Suprapubic skin (tissue), 4 donors: ENCODE data around the gene BARD1. TPM values are rescaled to one million over a fixed set of nuclear protein-coding genes. Genes with fewer than 3 reads are reported as not detected.

Experiments
- DNase-seq, 2 donors: peaks; one replicate each; pipeline ENCODE4 v3.0.0-alpha.2; 2019; ENCODE audit warnings: low spot score in 2 of 2
- H3K27ac ChIP-seq: fragments of 200-600 bp; sonication (generic); one replicate; pipeline ENCODE4 v1.5.1; 2019
- H3K27me3 ChIP-seq: fragments of 200-600 bp; sonication (generic); one replicate; pipeline ENCODE4 v1.5.1; 2019
- H3K36me3 ChIP-seq: fragments of 200-600 bp; sonication (generic); one replicate; pipeline ENCODE4 v1.5.1; 2019
- H3K4me1 ChIP-seq: fragments of 200-600 bp; sonication (generic); one replicate; pipeline ENCODE4 v1.5.1; 2019
- H3K4me3 ChIP-seq: fragments of 200-600 bp; sonication (generic); one replicate; pipeline ENCODE4 v1.5.1; 2019; ENCODE audit warnings: mild to moderate bottlenecking
- H3K9me3 ChIP-seq: fragments of 200-600 bp; sonication (generic); one replicate; pipeline ENCODE4 v1.5.1; 2019
- CTCF ChIP-seq, 2 donors: fragments of 200-600 bp in 1 of 2; fragments of 450-650 bp in 1 of 2; sonication (generic) in 1 of 2; IDR thresholded peaks; one replicate each; pipeline ENCODE4 v1.5.1; 2016 to 2019; ENCODE audit warnings: antibody characterized with exemption in 2 of 2, mild to moderate bottlenecking in 1 of 2, moderate library complexity in 1 of 2
- EP300 ChIP-seq: sonication (generic); formaldehyde crosslinking; IDR thresholded peaks from one replicate; pipeline ENCODE4 v1.6.1; 2017; ENCODE audit warnings: antibody characterized with exemption
- POLR2A ChIP-seq, 2 donors: fragments of 450-650 bp; IDR thresholded peaks; one replicate each; pipeline ENCODE4 v1.6.1; 2017; ENCODE audit warnings: antibody characterized with exemption in 2 of 2, mild to moderate bottlenecking in 2 of 2, moderate library complexity in 2 of 2
- POLR2AphosphoS5 ChIP-seq, 3 donors: sonication (generic); formaldehyde crosslinking; IDR thresholded peaks; one replicate each; pipeline ENCODE4 v1.6.1; 2017; ENCODE audit warnings: antibody characterized with exemption in 3 of 3
- WGBS: methylation state at CpG from one replicate; pipeline ENCODE4 v1.1.5; 2018; 5-methylcytosine and 5-hydroxymethylcytosine counted together
- total RNA-seq, 4 donors: library from RNA; depleted of rRNA; stranded (reverse); fragments of >200 nt; gene quantifications; one replicate each; pipeline ENCODE4 v1.1.0, GENCODE V29; 2016

The BARD1 gene
- total RNA-seq, 4 donors from 2014 or later = 26.2 to 75.9 (median 32.3) TPM

- 78% methylated on average over 3 of the region's 3 CpGs for WGBS
- no peaks in the 10 kb centered on the region for H3K4me1 ChIP-seq
- H3K27me3 ChIP-seq = no peaks in the 10 kb centered on the region
- no peaks in the 10 kb centered on the region for H3K9me3 ChIP-seq
- no peak for DNase-seq
- no peak for TF ChIP-seq POLR2AphosphoS5 (IDR thresholded peaks at IDR 0.05)
- TF ChIP-seq POLR2A (IDR thresholded peaks at IDR 0.05) = no peak
- no peak for TF ChIP-seq EP300
- TF ChIP-seq CTCF (IDR thresholded peaks at IDR 0.05) = no peak
- H3K4me3 ChIP-seq = no peak overlapping the region
- peaks cover 10% of the 10 kb centered on the region for H3K36me3 ChIP-seq
- no peak overlapping the region for H3K27ac ChIP-seq
These were observed 37.0 kb downstream of the BARD1 start for GRCh38 chr2:214772443-214773015.

- Histone ChIP-seq H3K27ac (no peak overlapping the region), H3K27me3 (no peaks in the 10 kb centered on the region), H3K4me1 (no peaks in the 10 kb centered on the region), H3K4me3 (no peak overlapping the region), H3K9me3 (no peaks in the 10 kb centered on the region), H3K36me3 (peaks cover 18% of the 10 kb centered on the region)
- TF ChIP-seq POLR2A (IDR thresholded peaks at IDR 0.05) (no peak), EP300 (no peak), CTCF (IDR thresholded peaks at IDR 0.05) (no peak), POLR2AphosphoS5 (IDR thresholded peaks at IDR 0.05) (no peak)
- no peak for DNase-seq
- WGBS = 83% methylated on average over 2 of the region's 2 CpGs
These were observed 44.3 kb downstream of the BARD1 start for GRCh38 chr2:214765180-214765579.

- H3K36me3 ChIP-seq = peaks cover 23% of the 10 kb centered on the region
- no peaks in the 10 kb centered on the region for H3K27me3 ChIP-seq
- no peak overlapping the region for H3K27ac ChIP-seq
- no peaks in the 10 kb centered on the region for H3K9me3 ChIP-seq
- H3K4me1 ChIP-seq = no peaks in the 10 kb centered on the region
- TF ChIP-seq CTCF (IDR thresholded peaks at IDR 0.05) (no peak), POLR2A (IDR thresholded peaks at IDR 0.05) (no peak), POLR2AphosphoS5 (IDR thresholded peaks at IDR 0.05) (no peak), EP300 (no peak)
- no peak for DNase-seq
- WGBS = 71% methylated on average over 2 of the region's 2 CpGs
- H3K4me3 ChIP-seq = no peak overlapping the region
These were observed 56.0 kb downstream of the BARD1 start for GRCh38 chr2:214753455-214753854.

GRCh38 chr2:214750529-214750928, 59.0 kb downstream of the BARD1 start:
- Histone ChIP-seq H3K4me3 (no peak overlapping the region), H3K4me1 (no peaks in the 10 kb centered on the region), H3K9me3 (no peaks in the 10 kb centered on the region), H3K36me3 (peaks cover 16% of the 10 kb centered on the region), H3K27ac (no peak overlapping the region), H3K27me3 (no peaks in the 10 kb centered on the region)
- no peak for DNase-seq
- TF ChIP-seq POLR2A (IDR thresholded peaks at IDR 0.05) = no peak
- TF ChIP-seq CTCF (IDR thresholded peaks at IDR 0.05) = no peak
- TF ChIP-seq EP300 = no peak
- 91% methylated on average over 2 of the region's 2 CpGs for WGBS

GRCh38 chr2:214747992-214748391, 61.5 kb downstream of the BARD1 start:
- no peak overlapping the region for H3K4me3 ChIP-seq
- H3K36me3 ChIP-seq = peaks cover 21% of the 10 kb centered on the region
- no peak for TF ChIP-seq CTCF (IDR thresholded peaks at IDR 0.05)
- no peak for TF ChIP-seq EP300
- no peak for TF ChIP-seq POLR2A (IDR thresholded peaks at IDR 0.05)
- no peak for TF ChIP-seq POLR2AphosphoS5 (IDR thresholded peaks at IDR 0.05)

More at GRCh38 chr2:214747992-214748391, 61.5 kb downstream of the BARD1 start:
- H3K9me3 ChIP-seq = no peaks in the 10 kb centered on the region
- H3K27me3 ChIP-seq = no peaks in the 10 kb centered on the region
- DNase-seq = no peak
- H3K27ac ChIP-seq = no peak overlapping the region
- H3K4me1 ChIP-seq = no peaks in the 10 kb centered on the region
